SIG-M5 treated with dmso at 0.1 percent for 504 hours (cell line): ENCODE data around the gene C16orf54.
"Not testable (repeated sequence)": the region's sequence is repeated elsewhere in the genome, so short reads cannot be mapped to it uniquely, and the experiment has no call there.

Experiments
- DNase-seq: peaks from one replicate; lab custom pipeline; 2025; ENCODE audit not compliant: unreplicated experiment; lab: John Stamatoyannopoulos, UW

C16orf54 gene

GRCh38 chr16:29710227-29711219, 35.3 kb downstream of the C16orf54 start:
- DNase-seq = peak; percentile 74

- not testable (repeated sequence) for DNase-seq
Observed at GRCh38 chr16:29709657-29710056, 36.1 kb downstream of the C16orf54 start.

- no peak for DNase-seq
Observed at GRCh38 chr16:29708917-29709600, 36.7 kb downstream of the C16orf54 start.

GRCh38 chr16:29707160-29707559, 38.6 kb downstream of the C16orf54 start:
- not testable (repeated sequence) for DNase-seq

GRCh38 chr16:29705030-29705429, 40.8 kb downstream of the C16orf54 start:
- no peak for DNase-seq

GRCh38 chr16:29702269-29702668, 43.5 kb downstream of the C16orf54 start:
- DNase-seq = no peak

- DNase-seq = no peak
Observed at GRCh38 chr16:29701214-29701555, 44.6 kb downstream of the C16orf54 start.

- DNase-seq = peak; percentile 68
Observed at GRCh38 chr16:29700253-29700987, 45.4 kb downstream of the C16orf54 start.

GRCh38 chr16:29699324-29700219, 46.2 kb downstream of the C16orf54 start:
- no peak for DNase-seq

- no peak for DNase-seq
Observed at GRCh38 chr16:29698484-29699323, 47.1 kb downstream of the C16orf54 start.

- no peak for DNase-seq
Observed at GRCh38 chr16:29698042-29698441, 47.7 kb downstream of the C16orf54 start.

- no peak for DNase-seq
Observed at GRCh38 chr16:29697391-29697790, 48.4 kb downstream of the C16orf54 start.

- no peak for DNase-seq
Observed at GRCh38 chr16:29696881-29697331, 48.9 kb downstream of the C16orf54 start.

- DNase-seq = not testable (repeated sequence)
Observed at GRCh38 chr16:29695675-29696074, 50.1 kb downstream of the C16orf54 start.

GRCh38 chr16:29694384-29695195, 51.2 kb downstream of the C16orf54 start:
- no peak for DNase-seq

- not testable (repeated sequence) for DNase-seq
Observed at GRCh38 chr16:29692606-29693005, 53.2 kb downstream of the C16orf54 start.
